ENCODE results near the gene LITAF.
A peak's percentile ranks its signal among the peaks of the same experiment; 100 is the strongest.
"Not testable (repeated sequence)": the region's sequence is repeated elsewhere in the genome, so short reads cannot be mapped to it uniquely, and the experiment has no call there.

Gene LITAF

GRCh38 chr16:11597235-11598095, 10.7 kb upstream of the LITAF start:
- DNase-seq = peak; percentile 57

- DNase-seq = no peak
Observed at GRCh38 chr16:11596572-11597226, 10.0 kb upstream of the LITAF start.

GRCh38 chr16:11593581-11593980, 6.9 kb upstream of the LITAF start:
- DNase-seq = no peak

- not testable (repeated sequence) for DNase-seq
Observed at GRCh38 chr16:11593076-11593475, 6.4 kb upstream of the LITAF start.

GRCh38 chr16:11591630-11592029, 4.9 kb upstream of the LITAF start:
- not testable (repeated sequence) for DNase-seq

- DNase-seq = no peak
Observed at GRCh38 chr16:11589198-11589550, 2.5 kb upstream of the LITAF start.

- no peak for DNase-seq
Observed at GRCh38 chr16:11588321-11589197, 1.8 kb upstream of the LITAF start.

- no peak for DNase-seq
Observed at GRCh38 chr16:11587643-11588247, 1.0 kb upstream of the LITAF start.

GRCh38 chr16:11586378-11586855, 302 bp downstream of the LITAF start:
- DNase-seq = no peak

- DNase-seq = peak; percentile 39
Observed at GRCh38 chr16:11585460-11586377, 1.0 kb downstream of the LITAF start.

- peak; percentile 41 for DNase-seq
Observed at GRCh38 chr16:11583889-11584565, 2.7 kb downstream of the LITAF start.

GRCh38 chr16:11583166-11583565, 3.6 kb downstream of the LITAF start:
- DNase-seq = no peak

GRCh38 chr16:11582157-11582814, 4.4 kb downstream of the LITAF start:
- no peak for DNase-seq

GRCh38 chr16:11581678-11582077, 5.0 kb downstream of the LITAF start:
- DNase-seq = no peak

GRCh38 chr16:11580451-11581086, 6.2 kb downstream of the LITAF start:
- no peak for DNase-seq

- DNase-seq = not testable (repeated sequence)
Observed at GRCh38 chr16:11577290-11577660, 9.4 kb downstream of the LITAF start.

GRCh38 chr16:11576427-11577289, 10.1 kb downstream of the LITAF start:
- DNase-seq = no peak

- no peak for DNase-seq
Observed at GRCh38 chr16:11575223-11575589, 11.5 kb downstream of the LITAF start.

All from CD4-positive, alpha-beta T cell treated with Interleukin-17A for 4 hours (primary cell).